IMR-90 (cell line): Measurements from ENCODE around the gene WNK1. TPM values are rescaled to one million over a fixed set of nuclear protein-coding genes. Genes with fewer than 3 reads are reported as not detected.

Experiments used
- ATAC-seq: fragments of 200-7000 bp; cut with Tn5 transposase; 2 replicates; pipeline ENCODE4 v1.9.1; 2020; ENCODE audit warnings: low read depth, mild to moderate bottlenecking, moderate library complexity
- BruUV-seq: library from RNA; stranded (reverse); fragments of 400-500 nt; replicated peaks from 2 replicates; lab custom pipeline; 2021; lab: Mats Ljungman, UMichigan
- CTCF ChIA-PET: fragments of 300-600 bp; formaldehyde crosslinking; extraction: SDS; loops from one replicate; lab custom pipeline; 2021; ENCODE audit warnings: antibody characterized with exemption; lab: Yijun Ruan, JAX
- POLR2A ChIA-PET: fragments of 300-600 bp; sonication (Branson Sonifier 250); formaldehyde crosslinking; loops from one replicate; lab custom pipeline; 2022; ENCODE audit warnings: antibody characterized with exemption; ENCODE audit not compliant: unreplicated experiment; lab: Charles Lee
- DNase-seq: peaks from one replicate; pipeline ENCODE4 v3.0.0; 2013
- H2AFZ ChIP-seq: replicated peaks from 2 replicates; pipeline ENCODE3; 2013; ENCODE audit warnings: low read length, mild to moderate bottlenecking; ENCODE audit not compliant: poor library complexity
- H2AK5ac ChIP-seq: 2 replicates; pipeline ENCODE4 v1.6.1; 2013; ENCODE audit warnings: low read depth, low read length, inconsistent platforms
- H2AK9ac ChIP-seq: replicated peaks from 2 replicates; pipeline ENCODE3; 2013; ENCODE audit warnings: mild to moderate bottlenecking, low read depth, low read length, moderate library complexity; ENCODE audit not compliant: poor library complexity
- H2BK120ac ChIP-seq: 2 replicates; pipeline ENCODE4 v1.6.1; 2013; ENCODE audit warnings: low read depth, low read length, inconsistent platforms
- H2BK15ac ChIP-seq: 3 replicates; pipeline ENCODE4 v1.6.1; 2013; ENCODE audit warnings: low read depth, low read length, inconsistent platforms
- H2BK20ac ChIP-seq: 2 replicates; pipeline ENCODE4 v1.6.1; 2013; ENCODE audit warnings: low read depth, mild to moderate bottlenecking, inconsistent platforms, low read length, moderate library complexity
- H2BK5ac ChIP-seq: 2 replicates; pipeline ENCODE4 v1.6.1; 2013; ENCODE audit warnings: mild to moderate bottlenecking, low read depth, low read length, inconsistent platforms; ENCODE audit not compliant: poor library complexity, severe bottlenecking
- H3K14ac ChIP-seq: replicated peaks from 2 replicates; pipeline ENCODE4 v1.6.1; 2013; ENCODE audit warnings: low read depth, low read length, inconsistent platforms
- H3K18ac ChIP-seq: 2 replicates; pipeline ENCODE4 v1.6.1; 2013; ENCODE audit warnings: low read depth, low read length, control low read depth
- H3K23ac ChIP-seq: 2 replicates; pipeline ENCODE4 v1.6.1; 2013; ENCODE audit warnings: low read depth, low read length, inconsistent platforms
- H3K27ac ChIP-seq: 2 replicates; pipeline ENCODE4 v1.5.1; 2013; ENCODE audit warnings: mild to moderate bottlenecking, control low read depth, low read length; ENCODE audit not compliant: insufficient read depth
- H3K27me3 ChIP-seq: 2 replicates; pipeline ENCODE4 v1.6.1; 2013; ENCODE audit warnings: low read length; ENCODE audit not compliant: control insufficient read depth, insufficient read depth
- H3K36me3 ChIP-seq: 2 replicates; pipeline ENCODE4 v1.6.1; 2013; ENCODE audit warnings: low read length, mixed read lengths; ENCODE audit not compliant: control insufficient read depth, insufficient read depth
- H3K4ac ChIP-seq: 2 replicates; pipeline ENCODE4 v1.6.1; 2013; ENCODE audit warnings: low read depth, low read length, inconsistent platforms
- H3K4me1 ChIP-seq: 2 replicates; pipeline ENCODE4 v1.6.1; 2013; ENCODE audit warnings: low read length, mixed read lengths; ENCODE audit not compliant: control insufficient read depth, insufficient read depth
- H3K4me2 ChIP-seq: 2 replicates; pipeline ENCODE4 v1.6.1; 2013; ENCODE audit warnings: low read depth, mild to moderate bottlenecking, control low read depth, low read length, moderate library complexity
- H3K4me3 ChIP-seq: 2 replicates; pipeline ENCODE4 v1.5.1; 2013; ENCODE audit warnings: low read depth, mild to moderate bottlenecking, control low read depth, low read length, moderate library complexity; ENCODE audit not compliant: insufficient read depth
- H3K56ac ChIP-seq: 2 replicates; pipeline ENCODE4 v1.6.1; 2013; ENCODE audit warnings: low read length, inconsistent platforms; ENCODE audit not compliant: insufficient read depth; ENCODE audit errors: extremely low read depth
- H3K79me1 ChIP-seq, 2 experiments: 2 replicates each; pipeline ENCODE4 v1.6.1; 2013; ENCODE audit warnings: low read length in 2 of 2, inconsistent platforms in 1 of 2, low read depth in 1 of 2
- H3K9ac ChIP-seq: 2 replicates; pipeline ENCODE4 v1.6.1; 2013; ENCODE audit warnings: low read depth, low read length, control low read depth
- H3K9me1 ChIP-seq: 2 replicates; pipeline ENCODE4 v1.6.1; 2013; ENCODE audit warnings: low read length, inconsistent platforms; ENCODE audit not compliant: insufficient read depth
- H3K9me3 ChIP-seq: 2 replicates; pipeline ENCODE4 v1.6.1; 2013; ENCODE audit warnings: low read length; ENCODE audit not compliant: control insufficient read depth, insufficient read depth
- H4K20me1 ChIP-seq: 2 replicates; pipeline ENCODE4 v1.6.1; 2013; ENCODE audit warnings: low read length, inconsistent platforms; ENCODE audit not compliant: insufficient read depth
- H4K5ac ChIP-seq: 2 replicates; pipeline ENCODE4 v1.6.1; 2013; ENCODE audit warnings: mild to moderate bottlenecking, low read depth, low read length, control low read depth
- H4K8ac ChIP-seq, 2 experiments: 2 replicates each; pipeline ENCODE4 v1.6.1; 2013; ENCODE audit warnings: low read depth in 2 of 2, low read length in 2 of 2, control low read depth in 1 of 2, inconsistent platforms in 1 of 2
- H4K91ac ChIP-seq: 2 replicates; pipeline ENCODE4 v1.6.1; 2013; ENCODE audit warnings: low read depth, low read length, inconsistent platforms; ENCODE audit not compliant: insufficient read depth
- BHLHE40 ChIP-seq: fragments of 150-350 bp; IDR thresholded peaks from 2 replicates; pipeline ENCODE4 v1.6.1; 2016; ENCODE audit warnings: mild to moderate bottlenecking, low read depth, low read length
- MAZ ChIP-seq: IDR thresholded peaks from 2 replicates; pipeline ENCODE4 v1.6.1; 2012; ENCODE audit warnings: low read depth, mild to moderate bottlenecking, low read length, improper control_type of control experiment, moderate library complexity, borderline replicate concordance
- WGBS, 2 experiments: methylation state at CpG; one replicate each; pipeline versions ENCODE4 v1.1.5 to v1.1.7; 2013; ENCODE audit warnings: missing lambda C conversion rate in 2 of 2; ENCODE audit not compliant: insufficient read length in 1 of 2; ENCODE audit errors: extremely low coverage in 2 of 2; 5-methylcytosine and 5-hydroxymethylcytosine counted together
- dilution Hi-C: fragments of 300-500 bp; cut with HindIII; formaldehyde crosslinking; loops from one replicate; pipeline ENCODE4 v1.14.3; 2018; ENCODE audit warnings: low sequenced_read_pairs; ENCODE audit not compliant: unreplicated experiment
- in situ Hi-C: fragments of 300-500 bp; cut with MboI; formaldehyde crosslinking; loops from 3 replicates; pipeline ENCODE4 v1.14.3; 2019; ENCODE audit warnings: low sequenced_read_pairs, inconsistent platforms, mixed read lengths
- intact Hi-C: fragments of 100-400 bp; cut with micrococcal nuclease; formaldehyde crosslinking; loops from 2 replicates; pipeline ENCODE4 v1.10.0; 2022
- polyA plus RNA-seq, 3 experiments: library from polyadenylated mRNA; depleted of rRNA; stranded (reverse); fragments of >200 nt; gene quantifications; 2 replicates each; pipeline ENCODE4 v1.2.3, GENCODE V29; 2012; ENCODE audit warnings: low replicate concordance in 1 of 3
- total RNA-seq: library from RNA; depleted of rRNA; stranded (reverse); fragments of >200 nt; gene quantifications from 2 replicates; pipeline ENCODE4 v1.2.3, GENCODE V29; 2012
- TF ChIP-seq, protein P1 (sequence below): conservative IDR thresholded peaks from 2 replicates; pipeline ENCODE4 v1.5.1; 2012; ENCODE audit warnings: mild to moderate bottlenecking, low read depth, low read length, improper control_type of control experiment
- TF ChIP-seq, protein P2 (sequence below): fragments of 150-350 bp; IDR thresholded peaks from 2 replicates; pipeline ENCODE4 v1.6.1; 2017; ENCODE audit warnings: mild to moderate bottlenecking, antibody characterized with exemption, low read length, low read depth

Gene WNK1
- total and polyA plus RNA-seq, 2 of the 4 experiments (the other 2 are of a cell fraction), result 36.9 to 42.8 TPM

- H2BK120ac ChIP-seq, result no peak overlapping the region
- intact Hi-C loops, result no loop called here
- H3K4me3 ChIP-seq, result no peak overlapping the region
- in situ Hi-C loops, result loop anchor here (25.0 kb wide), 1 partner anchor 670 kb away; the partner anchor contains the start of gene FBXL14
- no peak overlapping the region for H3K27ac ChIP-seq
- TF ChIP-seq BHLHE40, result no peak
- no peak for TF ChIP-seq MAZ
- TF ChIP-seq, protein P1, sequence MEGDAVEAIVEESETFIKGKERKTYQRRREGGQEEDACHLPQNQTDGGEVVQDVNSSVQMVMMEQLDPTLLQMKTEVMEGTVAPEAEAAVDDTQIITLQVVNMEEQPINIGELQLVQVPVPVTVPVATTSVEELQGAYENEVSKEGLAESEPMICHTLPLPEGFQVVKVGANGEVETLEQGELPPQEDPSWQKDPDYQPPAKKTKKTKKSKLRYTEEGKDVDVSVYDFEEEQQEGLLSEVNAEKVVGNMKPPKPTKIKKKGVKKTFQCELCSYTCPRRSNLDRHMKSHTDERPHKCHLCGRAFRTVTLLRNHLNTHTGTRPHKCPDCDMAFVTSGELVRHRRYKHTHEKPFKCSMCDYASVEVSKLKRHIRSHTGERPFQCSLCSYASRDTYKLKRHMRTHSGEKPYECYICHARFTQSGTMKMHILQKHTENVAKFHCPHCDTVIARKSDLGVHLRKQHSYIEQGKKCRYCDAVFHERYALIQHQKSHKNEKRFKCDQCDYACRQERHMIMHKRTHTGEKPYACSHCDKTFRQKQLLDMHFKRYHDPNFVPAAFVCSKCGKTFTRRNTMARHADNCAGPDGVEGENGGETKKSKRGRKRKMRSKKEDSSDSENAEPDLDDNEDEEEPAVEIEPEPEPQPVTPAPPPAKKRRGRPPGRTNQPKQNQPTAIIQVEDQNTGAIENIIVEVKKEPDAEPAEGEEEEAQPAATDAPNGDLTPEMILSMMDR, result no peak
- TF ChIP-seq, protein P2, sequence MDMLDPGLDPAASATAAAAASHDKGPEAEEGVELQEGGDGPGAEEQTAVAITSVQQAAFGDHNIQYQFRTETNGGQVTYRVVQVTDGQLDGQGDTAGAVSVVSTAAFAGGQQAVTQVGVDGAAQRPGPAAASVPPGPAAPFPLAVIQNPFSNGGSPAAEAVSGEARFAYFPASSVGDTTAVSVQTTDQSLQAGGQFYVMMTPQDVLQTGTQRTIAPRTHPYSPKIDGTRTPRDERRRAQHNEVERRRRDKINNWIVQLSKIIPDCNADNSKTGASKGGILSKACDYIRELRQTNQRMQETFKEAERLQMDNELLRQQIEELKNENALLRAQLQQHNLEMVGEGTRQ, result no peak
- peaks cover 4% of the 10 kb centered on the region for H3K4me1 ChIP-seq
- H2AK5ac ChIP-seq, result no peak overlapping the region
- no peak for ATAC-seq
- no peak overlapping the region for H4K5ac ChIP-seq
- no peak overlapping the region for H3K4ac ChIP-seq
- no peak overlapping the region for H3K4me2 ChIP-seq
- peaks cover 7% of the 10 kb centered on the region for H3K9me1 ChIP-seq
- no peak overlapping the region for H2BK5ac ChIP-seq
- no peak overlapping the region for H3K14ac ChIP-seq
- H2AK9ac ChIP-seq, result no peak overlapping the region
- H3K27me3 ChIP-seq, result no peaks in the 10 kb centered on the region
- H3K56ac ChIP-seq, result no peak overlapping the region
- BruUV-seq, result no TSS peak
- H3K9me3 ChIP-seq, result no peaks in the 10 kb centered on the region
- H3K9ac ChIP-seq, result no peak overlapping the region
- WGBS, 2 experiments, result 96% methylated on average over 11 of the region's 23 CpGs; no CpG with 5 or more reads in 1 of the 2 experiments
- H3K18ac ChIP-seq, result no peak overlapping the region
- H2BK15ac ChIP-seq, result no peak overlapping the region
- ChIA-PET CTCF (interaction anchor here (0.5 kb wide), 1 partner anchor 103 kb away, joined by 3 read pairs; no protein-coding TSS in a partner anchor), POLR2A (no interaction called here)
- H3K36me3 ChIP-seq, result peaks cover 43% of the 10 kb centered on the region
- peaks cover 4% of the 10 kb centered on the region for H4K20me1 ChIP-seq
- no peak overlapping the region for H3K23ac ChIP-seq
- dilution Hi-C loops, result no loop called here
- H2AFZ ChIP-seq, result no peak overlapping the region
- peaks cover 8 to 55% of the 10 kb centered on the region in 2 experiments; a peak in 3 of 4 replicates for H3K79me1 ChIP-seq
- no peak overlapping the region for H4K8ac ChIP-seq
- DNase-seq, result no peak
- H4K91ac ChIP-seq, result no peak overlapping the region
- H2BK20ac ChIP-seq, result no peak overlapping the region
Measured at GRCh38 chr12:916712-917445, 164.5 kb downstream of the WNK1 start.
